ENCODE results near the gene PCGF2.

PCGF2 gene

GRCh38 chr17:38735161-38735997 is 12.8 kb downstream of the PCGF2 start:
- TF ChIP-seq CTCF (IDR thresholded peaks at IDR 0.05; ENCODE audit: low read depth, low read length, missing control alignments): peak; percentile 93
- no peak overlapping the region for H3K4me3 ChIP-seq (replicated peaks; ENCODE audit: low read depth, low read length)
- DNase-seq (ENCODE audit: extremely low read depth, low read depth): no peak

GRCh38 chr17:38733982-38734973 is 13.9 kb downstream of the PCGF2 start:
- peak; percentile 31 for TF ChIP-seq CTCF (IDR thresholded peaks at IDR 0.05; ENCODE audit: low read depth, low read length, missing control alignments)
- H3K4me3 ChIP-seq (replicated peaks; ENCODE audit: low read depth, low read length): no peak overlapping the region
- DNase-seq (ENCODE audit: extremely low read depth, low read depth): no peak

- no peak for TF ChIP-seq CTCF (IDR thresholded peaks at IDR 0.05; ENCODE audit: low read depth, low read length, missing control alignments)
- no peak for DNase-seq (ENCODE audit: extremely low read depth, low read depth)
- H3K4me3 ChIP-seq (replicated peaks; ENCODE audit: low read depth, low read length): no peak overlapping the region
Observed at GRCh38 chr17:38733282-38733981, 14.7 kb downstream of the PCGF2 start.

GRCh38 chr17:38732376-38733281 is 15.5 kb downstream of the PCGF2 start:
- H3K4me3 ChIP-seq (replicated peaks; ENCODE audit: low read depth, low read length): peak overlapping the region; percentile 83; the same call in 1 of the 2 replicates
- DNase-seq (ENCODE audit: extremely low read depth, low read depth): no peak

GRCh38 chr17:38731526-38732294 is 16.4 kb downstream of the PCGF2 start:
- no peak for DNase-seq (ENCODE audit: extremely low read depth, low read depth)
- no peak for TF ChIP-seq CTCF (IDR thresholded peaks at IDR 0.05; ENCODE audit: low read depth, low read length, missing control alignments)
- peak overlapping the region; percentile 83 for H3K4me3 ChIP-seq (replicated peaks; ENCODE audit: low read depth, low read length)

More at GRCh38 chr17:38732376-38733281, 15.5 kb downstream of the PCGF2 start:
- TF ChIP-seq CTCF (IDR thresholded peaks at IDR 0.05; ENCODE audit: low read depth, low read length, missing control alignments): no peak

Data from HFF-Myc (cell line).